H54 (cell line): ENCODE measurements around the gene RHBG.

Experiments
- DNase-seq: peaks from one replicate; pipeline ENCODE4 v3.0.0; 2011; ENCODE audit warnings: low spot score, mixed read lengths; ENCODE audit not compliant: insufficient read length
- FAIRE-seq: peaks from 3 replicates; lab custom pipeline; 2011; peaks lifted over from hg19 to GRCh38; lab: Jason Lieb, UNC
- POLR2A ChIP-seq: IDR thresholded peaks from 2 replicates; pipeline ENCODE4 v1.6.1; 2011; ENCODE audit warnings: low read depth, mild to moderate bottlenecking, low read length

Gene RHBG

GRCh38 chr1:156414461-156415064 lies 45.6 kb downstream of the RHBG start:
- no peak for DNase-seq
- no peak for TF ChIP-seq POLR2A
- FAIRE-seq: no peak

- FAIRE-seq (no peak), DNase-seq (no peak)
- no peak for TF ChIP-seq POLR2A
Measured at GRCh38 chr1:156416993-156417392, 48.0 kb downstream of the RHBG start.

- DNase-seq (no peak), FAIRE-seq (no peak)
- no peak for TF ChIP-seq POLR2A
Measured at GRCh38 chr1:156417401-156418020, 48.5 kb downstream of the RHBG start.

DNA sequence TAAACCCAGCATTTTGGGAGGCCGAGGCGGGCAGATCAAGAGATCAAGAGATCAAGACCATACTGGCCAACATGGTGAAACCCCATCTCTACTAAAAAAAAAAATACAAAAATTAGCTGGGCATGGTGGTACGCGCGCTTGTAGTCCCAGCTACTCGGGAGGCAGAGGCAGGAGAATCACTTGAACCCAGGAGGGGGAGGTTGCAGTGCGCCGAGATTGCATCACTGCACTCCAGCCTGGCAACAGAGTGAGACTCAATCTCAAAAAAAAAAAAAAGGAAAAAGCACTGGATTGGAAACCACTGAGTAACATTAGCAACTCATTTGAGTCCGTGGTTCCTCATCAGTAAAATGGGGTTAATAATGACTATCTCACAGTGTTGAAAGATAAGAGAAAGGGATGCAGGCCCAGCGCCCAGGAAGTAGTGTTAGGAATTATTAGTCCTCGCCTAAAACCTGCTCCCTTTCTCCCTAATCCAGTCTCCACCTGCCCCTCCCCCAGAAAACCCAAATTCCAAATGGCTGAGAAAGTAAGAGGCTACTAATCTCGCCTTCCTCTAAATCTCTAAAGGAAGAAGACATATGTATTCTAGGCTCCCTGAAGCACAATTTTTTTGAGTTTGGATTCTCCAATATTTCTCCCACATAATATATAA lies 49.5 kb downstream of the RHBG start:
- TF ChIP-seq POLR2A: no peak
- no peak for FAIRE-seq
- DNase-seq: no peak

- no peak for TF ChIP-seq POLR2A
Measured at GRCh38 chr1:156419854-156420204, 50.8 kb downstream of the RHBG start.

GRCh38 chr1:156420205-156421061 lies 51.4 kb downstream of the RHBG start:
- no peak for FAIRE-seq
- no peak for DNase-seq
- no peak for TF ChIP-seq POLR2A

More at GRCh38 chr1:156419854-156420204, 50.8 kb downstream of the RHBG start:
- no peak for DNase-seq
- FAIRE-seq: no peak

DNA sequence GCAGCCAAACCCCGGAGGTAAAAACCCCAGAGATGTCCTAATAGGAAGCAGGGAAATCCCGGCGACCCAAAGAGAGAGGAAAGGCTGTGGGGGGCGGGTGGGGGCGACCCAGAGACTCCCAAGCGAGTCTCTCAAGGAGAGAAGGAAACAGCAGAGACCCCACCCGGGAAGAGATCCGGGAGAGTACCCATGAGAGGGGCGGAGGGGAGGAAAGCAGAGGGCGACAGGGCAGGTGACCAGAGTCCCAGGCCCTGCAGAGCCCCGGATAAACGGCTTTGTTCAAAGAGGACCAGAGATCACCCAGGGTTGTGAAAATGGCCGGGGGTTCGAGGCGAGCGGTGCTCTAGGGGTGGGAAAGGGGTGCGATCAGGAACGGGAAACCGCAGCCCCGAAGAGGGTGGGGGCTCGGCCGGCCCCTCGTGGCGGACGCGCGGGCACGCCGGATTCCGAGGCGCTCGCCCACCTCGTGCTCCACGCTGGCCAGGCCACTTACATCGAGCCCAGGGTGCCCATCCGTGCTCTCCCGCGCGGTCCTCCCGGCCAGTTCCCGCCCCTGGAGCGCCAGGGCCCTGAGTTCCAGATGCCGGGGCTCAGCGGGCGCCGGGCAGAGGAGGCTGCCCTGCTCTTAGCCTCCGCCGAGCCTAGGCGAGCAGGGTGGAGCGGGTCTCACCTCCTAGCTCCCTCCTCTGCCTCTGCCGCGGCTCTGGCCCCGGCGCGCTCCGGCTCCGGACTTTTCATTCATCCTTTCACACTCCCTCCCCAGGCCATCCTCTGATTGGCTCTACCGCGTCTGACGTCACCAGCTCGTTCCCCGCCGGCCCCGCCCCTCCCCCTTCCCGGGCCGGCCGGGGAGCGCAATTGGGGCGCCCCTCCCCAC lies 52.3 kb downstream of the RHBG start:
- DNase-seq: peak; percentile 99
- FAIRE-seq: no peak
- TF ChIP-seq POLR2A: peak; percentile 82

- DNase-seq: no peak
- TF ChIP-seq POLR2A: no peak
- no peak for FAIRE-seq
Measured at GRCh38 chr1:156421939-156422601, 53.1 kb downstream of the RHBG start.

GRCh38 chr1:156422602-156423091 lies 53.6 kb downstream of the RHBG start:
- no peak for FAIRE-seq
- no peak for TF ChIP-seq POLR2A
- DNase-seq: no peak

GRCh38 chr1:156423422-156424352 lies 54.7 kb downstream of the RHBG start:
- no peak for FAIRE-seq
- no peak for DNase-seq
- TF ChIP-seq POLR2A: no peak

- FAIRE-seq (no peak), DNase-seq (no peak)
- TF ChIP-seq POLR2A: no peak
Measured at GRCh38 chr1:156424806-156425432, 55.9 kb downstream of the RHBG start.

GRCh38 chr1:156425943-156426342 lies 56.9 kb downstream of the RHBG start:
- no peak for TF ChIP-seq POLR2A
- DNase-seq (no peak), FAIRE-seq (no peak)
